ENCODE data around the gene GPHN. TPM values are rescaled to one million over a fixed set of nuclear protein-coding genes. Genes with fewer than 3 reads are reported as not detected.

GPHN gene
- total RNA-seq, 1 donor from 2014 or later: 9.4 TPM

- Histone ChIP-seq H3K4me1 (ENCODE audit: control insufficient read depth in 3 of 3, insufficient read depth in 3 of 3, low read length in 3 of 3) (no peaks in the 10 kb centered on the region), H3K9ac (ENCODE audit: low read depth in 1 of 3, low read length in 3 of 3) (no peak overlapping the region), H3K36me3 (ENCODE audit: control insufficient read depth in 3 of 3, insufficient read depth in 3 of 3, low read length in 3 of 3) (peaks cover 0 to 2% (median 0%) of the 10 kb centered on the region in 3 donors), H3K4me3 (ENCODE audit: low read length in 3 of 3) (no peak overlapping the region), H3K9me3 (ENCODE audit: control insufficient read depth in 3 of 3, low read length in 3 of 3) (peaks cover 0 to 3% (median 0%) of the 10 kb centered on the region in 3 donors), H3K27ac (ENCODE audit: low read depth, low read length) (no peak overlapping the region), H3K27me3 (ENCODE audit: control insufficient read depth in 3 of 3, insufficient read depth in 3 of 3, low read length in 3 of 3) (no peaks in the 10 kb centered on the region)
Observed at GRCh38 chr14:67077921-67078320, 570.0 kb downstream of the GPHN start.

- Histone ChIP-seq H3K27me3 (ENCODE audit: control insufficient read depth in 3 of 3, insufficient read depth in 3 of 3, low read length in 3 of 3) (no peaks in the 10 kb centered on the region), H3K9me3 (ENCODE audit: control insufficient read depth in 3 of 3, low read length in 3 of 3) (peaks cover 0 to 3% (median 0%) of the 10 kb centered on the region in 3 donors), H3K27ac (ENCODE audit: low read depth, low read length) (no peak overlapping the region), H3K4me3 (ENCODE audit: low read length in 3 of 3) (no peak overlapping the region), H3K4me1 (ENCODE audit: control insufficient read depth in 3 of 3, insufficient read depth in 3 of 3, low read length in 3 of 3) (no peaks in the 10 kb centered on the region), H3K36me3 (ENCODE audit: control insufficient read depth in 3 of 3, insufficient read depth in 3 of 3, low read length in 3 of 3) (peaks cover 0 to 2% (median 0%) of the 10 kb centered on the region in 3 donors), H3K9ac (ENCODE audit: low read depth in 1 of 3, low read length in 3 of 3) (no peak overlapping the region)
Observed at GRCh38 chr14:67079846-67080245, 571.9 kb downstream of the GPHN start.

- no peak overlapping the region for H3K9ac ChIP-seq (ENCODE audit: low read depth in 1 of 3, low read length in 3 of 3)
- H3K27ac ChIP-seq (ENCODE audit: low read depth, low read length): no peak overlapping the region
- peaks cover 0 to 3% (median 2%) of the 10 kb centered on the region in 3 donors for H3K36me3 ChIP-seq (ENCODE audit: control insufficient read depth in 3 of 3, insufficient read depth in 3 of 3, low read length in 3 of 3)
- no peaks in the 10 kb centered on the region for H3K4me1 ChIP-seq (ENCODE audit: control insufficient read depth in 3 of 3, insufficient read depth in 3 of 3, low read length in 3 of 3)
- H3K4me3 ChIP-seq (ENCODE audit: low read length in 3 of 3): no peak overlapping the region
- H3K27me3 ChIP-seq (ENCODE audit: control insufficient read depth in 3 of 3, insufficient read depth in 3 of 3, low read length in 3 of 3): no peaks in the 10 kb centered on the region
- H3K9me3 ChIP-seq (ENCODE audit: control insufficient read depth in 3 of 3, low read length in 3 of 3): no peaks in the 10 kb centered on the region
Observed at GRCh38 chr14:67108230-67108629, 600.3 kb downstream of the GPHN start.

GRCh38 chr14:67111022-67111421 is 603.1 kb downstream of the GPHN start:
- Histone ChIP-seq H3K9me3 (ENCODE audit: control insufficient read depth in 3 of 3, low read length in 3 of 3) (no peaks in the 10 kb centered on the region), H3K4me1 (ENCODE audit: control insufficient read depth in 3 of 3, insufficient read depth in 3 of 3, low read length in 3 of 3) (no peaks in the 10 kb centered on the region), H3K9ac (ENCODE audit: low read depth in 1 of 3, low read length in 3 of 3) (no peak overlapping the region), H3K36me3 (ENCODE audit: control insufficient read depth in 3 of 3, insufficient read depth in 3 of 3, low read length in 3 of 3) (peaks cover 0 to 3% (median 2%) of the 10 kb centered on the region in 3 donors), H3K4me3 (ENCODE audit: low read length in 3 of 3) (no peak overlapping the region), H3K27ac (ENCODE audit: low read depth, low read length) (no peak overlapping the region), H3K27me3 (ENCODE audit: control insufficient read depth in 3 of 3, insufficient read depth in 3 of 3, low read length in 3 of 3) (no peaks in the 10 kb centered on the region)

- Histone ChIP-seq H3K4me3 (ENCODE audit: low read length in 3 of 3) (no peak overlapping the region), H3K4me1 (ENCODE audit: control insufficient read depth in 3 of 3, insufficient read depth in 3 of 3, low read length in 3 of 3) (no peaks in the 10 kb centered on the region), H3K9me3 (ENCODE audit: control insufficient read depth in 3 of 3, low read length in 3 of 3) (no peaks in the 10 kb centered on the region), H3K27me3 (ENCODE audit: control insufficient read depth in 3 of 3, insufficient read depth in 3 of 3, low read length in 3 of 3) (no peaks in the 10 kb centered on the region), H3K36me3 (ENCODE audit: control insufficient read depth in 3 of 3, insufficient read depth in 3 of 3, low read length in 3 of 3) (peaks cover 0 to 3% (median 2%) of the 10 kb centered on the region in 3 donors), H3K9ac (ENCODE audit: low read depth in 1 of 3, low read length in 3 of 3) (no peak overlapping the region), H3K27ac (ENCODE audit: low read depth, low read length) (no peak overlapping the region)
Observed at GRCh38 chr14:67112344-67112743, 604.4 kb downstream of the GPHN start.

- H3K27me3 ChIP-seq (ENCODE audit: control insufficient read depth in 3 of 3, insufficient read depth in 3 of 3, low read length in 3 of 3): no peaks in the 10 kb centered on the region
- peaks cover 4 to 19% (median 10%) of the 10 kb centered on the region in 3 donors for H3K36me3 ChIP-seq (ENCODE audit: control insufficient read depth in 3 of 3, insufficient read depth in 3 of 3, low read length in 3 of 3)
- no peak overlapping the region for H3K27ac ChIP-seq (ENCODE audit: low read depth, low read length)
- no peak overlapping the region for H3K9ac ChIP-seq (ENCODE audit: low read depth in 1 of 3, low read length in 3 of 3)
- H3K4me1 ChIP-seq (ENCODE audit: control insufficient read depth in 3 of 3, insufficient read depth in 3 of 3, low read length in 3 of 3): no peaks in the 10 kb centered on the region
- H3K9me3 ChIP-seq (ENCODE audit: control insufficient read depth in 3 of 3, low read length in 3 of 3): no peaks in the 10 kb centered on the region
- H3K4me3 ChIP-seq (ENCODE audit: low read length in 3 of 3): no peak overlapping the region
Observed at GRCh38 chr14:67127174-67127573, 619.2 kb downstream of the GPHN start.

- H3K27ac ChIP-seq (ENCODE audit: low read depth, low read length): no peak overlapping the region
- no peaks in the 10 kb centered on the region for H3K27me3 ChIP-seq (ENCODE audit: control insufficient read depth in 3 of 3, insufficient read depth in 3 of 3, low read length in 3 of 3)
- no peaks in the 10 kb centered on the region for H3K9me3 ChIP-seq (ENCODE audit: control insufficient read depth in 3 of 3, low read length in 3 of 3)
- peaks cover 0 to 7% (median 5%) of the 10 kb centered on the region in 3 donors for H3K36me3 ChIP-seq (ENCODE audit: control insufficient read depth in 3 of 3, insufficient read depth in 3 of 3, low read length in 3 of 3)
- H3K9ac ChIP-seq (ENCODE audit: low read depth in 1 of 3, low read length in 3 of 3): no peak overlapping the region
- H3K4me3 ChIP-seq (ENCODE audit: low read length in 3 of 3): no peak overlapping the region
- no peaks in the 10 kb centered on the region for H3K4me1 ChIP-seq (ENCODE audit: control insufficient read depth in 3 of 3, insufficient read depth in 3 of 3, low read length in 3 of 3)
Observed at GRCh38 chr14:67129768-67130167, 621.8 kb downstream of the GPHN start.

- H3K36me3 ChIP-seq (ENCODE audit: control insufficient read depth in 3 of 3, insufficient read depth in 3 of 3, low read length in 3 of 3): peaks cover 0 to 7% (median 0%) of the 10 kb centered on the region in 3 donors
- H3K27me3 ChIP-seq (ENCODE audit: control insufficient read depth in 3 of 3, insufficient read depth in 3 of 3, low read length in 3 of 3): no peaks in the 10 kb centered on the region
- no peaks in the 10 kb centered on the region for H3K4me1 ChIP-seq (ENCODE audit: control insufficient read depth in 3 of 3, insufficient read depth in 3 of 3, low read length in 3 of 3)
- no peak overlapping the region for H3K27ac ChIP-seq (ENCODE audit: low read depth, low read length)
- no peaks in the 10 kb centered on the region for H3K9me3 ChIP-seq (ENCODE audit: control insufficient read depth in 3 of 3, low read length in 3 of 3)
- no peak overlapping the region for H3K4me3 ChIP-seq (ENCODE audit: low read length in 3 of 3)
- no peak overlapping the region for H3K9ac ChIP-seq (ENCODE audit: low read depth in 1 of 3, low read length in 3 of 3)
Observed at GRCh38 chr14:67131691-67132090, 623.7 kb downstream of the GPHN start.

- Histone ChIP-seq H3K4me3 (ENCODE audit: low read length in 3 of 3) (no peak overlapping the region), H3K9me3 (ENCODE audit: control insufficient read depth in 3 of 3, low read length in 3 of 3) (no peaks in the 10 kb centered on the region), H3K36me3 (ENCODE audit: control insufficient read depth in 3 of 3, insufficient read depth in 3 of 3, low read length in 3 of 3) (peaks cover 0 to 7% (median 0%) of the 10 kb centered on the region in 3 donors), H3K4me1 (ENCODE audit: control insufficient read depth in 3 of 3, insufficient read depth in 3 of 3, low read length in 3 of 3) (no peaks in the 10 kb centered on the region), H3K27me3 (ENCODE audit: control insufficient read depth in 3 of 3, insufficient read depth in 3 of 3, low read length in 3 of 3) (no peaks in the 10 kb centered on the region), H3K27ac (ENCODE audit: low read depth, low read length) (no peak overlapping the region), H3K9ac (ENCODE audit: low read depth in 1 of 3, low read length in 3 of 3) (no peak overlapping the region)
Observed at GRCh38 chr14:67133144-67133543, 625.2 kb downstream of the GPHN start.

- Histone ChIP-seq H3K9ac (ENCODE audit: low read depth in 1 of 3, low read length in 3 of 3) (no peak overlapping the region), H3K36me3 (ENCODE audit: control insufficient read depth in 3 of 3, insufficient read depth in 3 of 3, low read length in 3 of 3) (peaks cover 0 to 7% (median 0%) of the 10 kb centered on the region in 3 donors), H3K4me3 (ENCODE audit: low read length in 3 of 3) (no peak overlapping the region), H3K27ac (ENCODE audit: low read depth, low read length) (no peak overlapping the region), H3K9me3 (ENCODE audit: control insufficient read depth in 3 of 3, low read length in 3 of 3) (no peaks in the 10 kb centered on the region), H3K27me3 (ENCODE audit: control insufficient read depth in 3 of 3, insufficient read depth in 3 of 3, low read length in 3 of 3) (no peaks in the 10 kb centered on the region), H3K4me1 (ENCODE audit: control insufficient read depth in 3 of 3, insufficient read depth in 3 of 3, low read length in 3 of 3) (no peaks in the 10 kb centered on the region)
Observed at GRCh38 chr14:67133595-67134441, 625.9 kb downstream of the GPHN start.
